Nephron (organoid): ENCODE data around the gene CTCF.

Experiments
- H3K27ac Mint-ChIP-seq, 3 experiments: 2 replicates each; pipeline ENCODE4 v1.8.0; 2020; ENCODE audit warnings: mixed read lengths in 3 of 3, mild to moderate bottlenecking in 2 of 3, moderate library complexity in 1 of 3
- H3K27me3 Mint-ChIP-seq: 2 replicates; pipeline ENCODE4 v1.8.0; 2021; ENCODE audit warnings: low read depth, mild to moderate bottlenecking, moderate library complexity, mixed read lengths
- H3K36me3 Mint-ChIP-seq: 2 replicates; pipeline ENCODE4 v1.8.0; 2020; ENCODE audit warnings: low read depth, mixed read lengths
- H3K4me1 Mint-ChIP-seq: 2 replicates; pipeline ENCODE4 v1.8.0; 2020; ENCODE audit warnings: mixed read lengths
- H3K4me3 Mint-ChIP-seq, 3 experiments: 2 replicates each; pipeline ENCODE4 v1.8.0; 2020; ENCODE audit warnings: mild to moderate bottlenecking in 3 of 3, mixed read lengths in 3 of 3, moderate library complexity in 2 of 3
- H3K9me3 Mint-ChIP-seq: 2 replicates; pipeline ENCODE4 v1.8.0; 2020; ENCODE audit warnings: mixed read lengths
- CTCF ChIP-seq, 3 experiments: fragments of 200-600 bp; sonication (generic); IDR thresholded peaks; one replicate each; pipeline ENCODE4 v1.5.0; 2021; ENCODE audit warnings: antibody characterized with exemption in 3 of 3; ENCODE audit not compliant: unreplicated experiment in 3 of 3

The CTCF gene

GRCh38 chr16:67563708-67564468 is 1.6 kb downstream of the CTCF start:
- Mint-ChIP-seq H3K9me3 (no peaks in the 10 kb centered on the region), H3K27me3 (no peaks in the 10 kb centered on the region), H3K27ac (peak overlapping the region; percentile 95 to 98 (median 96)), H3K4me1 (peaks cover 26% of the 10 kb centered on the region), H3K4me3 (peak overlapping the region; percentile 86 to 98 (median 92)), H3K36me3 (peaks cover 3% of the 10 kb centered on the region)
- no peak for TF ChIP-seq CTCF (IDR thresholded peaks at IDR 0.05; ENCODE audit: unreplicated experiment in 3 of 3)

GRCh38 chr16:67565470-67566100 is 3.3 kb downstream of the CTCF start:
- H3K4me3 Mint-ChIP-seq = peak overlapping the region; percentile 35 to 64 (median 49)
- TF ChIP-seq CTCF (IDR thresholded peaks at IDR 0.05; ENCODE audit: unreplicated experiment in 3 of 3) = no peak
- H3K27ac Mint-ChIP-seq = no peak overlapping the region
- no peaks in the 10 kb centered on the region for H3K27me3 Mint-ChIP-seq
- peaks cover 3% of the 10 kb centered on the region for H3K36me3 Mint-ChIP-seq
- H3K4me1 Mint-ChIP-seq = peaks cover 26% of the 10 kb centered on the region
- no peaks in the 10 kb centered on the region for H3K9me3 Mint-ChIP-seq

GRCh38 chr16:67571464-67571863 is 9.1 kb downstream of the CTCF start:
- H3K27me3 Mint-ChIP-seq = no peaks in the 10 kb centered on the region
- peaks cover 10% of the 10 kb centered on the region for H3K4me1 Mint-ChIP-seq
- TF ChIP-seq CTCF (IDR thresholded peaks at IDR 0.05; ENCODE audit: unreplicated experiment in 3 of 3) = no peak
- H3K9me3 Mint-ChIP-seq = no peaks in the 10 kb centered on the region
- peaks cover 48% of the 10 kb centered on the region for H3K36me3 Mint-ChIP-seq
- H3K4me3 Mint-ChIP-seq = no peak overlapping the region
- H3K27ac Mint-ChIP-seq = no peak overlapping the region

GRCh38 chr16:67571981-67572431 is 9.7 kb downstream of the CTCF start:
- peaks cover 8% of the 10 kb centered on the region for H3K4me1 Mint-ChIP-seq
- H3K27ac Mint-ChIP-seq = no peak overlapping the region
- TF ChIP-seq CTCF (IDR thresholded peaks at IDR 0.05; ENCODE audit: unreplicated experiment in 3 of 3) = no peak
- no peaks in the 10 kb centered on the region for H3K9me3 Mint-ChIP-seq
- no peaks in the 10 kb centered on the region for H3K27me3 Mint-ChIP-seq
- no peak overlapping the region for H3K4me3 Mint-ChIP-seq
- H3K36me3 Mint-ChIP-seq = peaks cover 53% of the 10 kb centered on the region

- H3K4me1 Mint-ChIP-seq = no peaks in the 10 kb centered on the region
- H3K27ac Mint-ChIP-seq = no peak overlapping the region
- peaks cover 3% of the 10 kb centered on the region for H3K27me3 Mint-ChIP-seq
- no peak overlapping the region for H3K4me3 Mint-ChIP-seq
- H3K36me3 Mint-ChIP-seq = peaks cover 52% of the 10 kb centered on the region
- H3K9me3 Mint-ChIP-seq = no peaks in the 10 kb centered on the region
- no peak for TF ChIP-seq CTCF (IDR thresholded peaks at IDR 0.05; ENCODE audit: unreplicated experiment in 3 of 3)
These were observed 17.4 kb downstream of the CTCF start for GRCh38 chr16:67579686-67580085.
